ENCODE results near the gene PTPN1.

DNA sequence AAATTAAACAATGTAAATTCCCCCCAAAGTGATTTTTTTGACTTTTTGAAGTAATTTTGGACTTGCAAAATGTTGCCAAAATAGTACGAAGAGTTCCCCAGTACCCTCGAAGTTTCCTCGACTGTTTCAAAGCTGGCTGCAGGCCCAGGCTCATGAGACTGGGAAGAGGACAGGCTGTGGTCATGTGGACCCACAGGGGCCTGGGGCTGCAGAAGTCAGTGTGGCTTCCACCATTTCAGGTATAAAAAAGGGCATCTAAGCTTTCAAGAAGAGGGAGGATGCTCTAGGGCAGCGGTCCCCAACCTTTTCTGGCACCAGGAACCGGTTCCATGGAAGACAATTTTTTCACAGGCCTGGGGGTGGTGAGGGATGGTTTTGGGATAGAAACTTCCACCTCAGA, 75.0 kb downstream of the PTPN1 start:
- TF ChIP-seq EZH2 (IDR thresholded peaks at IDR 0.05; ENCODE audit: borderline replicate concordance, low read depth, low read length, severe bottlenecking) (no peak), POLR2A (IDR thresholded peaks at IDR 0.05; ENCODE audit: low read depth, low read length) (no peak), MYC (IDR thresholded peaks at IDR 0.05; ENCODE audit: low read depth, low read length) (no peak), POLR2AphosphoS5 (IDR thresholded peaks at IDR 0.05; ENCODE audit: insufficient read depth, low read depth, low read length) (no peak), FOS (IDR thresholded peaks at IDR 0.05; ENCODE audit: borderline replicate concordance, insufficient read depth, low read length) (no peak)
- TF ChIP-seq, protein P1, sequence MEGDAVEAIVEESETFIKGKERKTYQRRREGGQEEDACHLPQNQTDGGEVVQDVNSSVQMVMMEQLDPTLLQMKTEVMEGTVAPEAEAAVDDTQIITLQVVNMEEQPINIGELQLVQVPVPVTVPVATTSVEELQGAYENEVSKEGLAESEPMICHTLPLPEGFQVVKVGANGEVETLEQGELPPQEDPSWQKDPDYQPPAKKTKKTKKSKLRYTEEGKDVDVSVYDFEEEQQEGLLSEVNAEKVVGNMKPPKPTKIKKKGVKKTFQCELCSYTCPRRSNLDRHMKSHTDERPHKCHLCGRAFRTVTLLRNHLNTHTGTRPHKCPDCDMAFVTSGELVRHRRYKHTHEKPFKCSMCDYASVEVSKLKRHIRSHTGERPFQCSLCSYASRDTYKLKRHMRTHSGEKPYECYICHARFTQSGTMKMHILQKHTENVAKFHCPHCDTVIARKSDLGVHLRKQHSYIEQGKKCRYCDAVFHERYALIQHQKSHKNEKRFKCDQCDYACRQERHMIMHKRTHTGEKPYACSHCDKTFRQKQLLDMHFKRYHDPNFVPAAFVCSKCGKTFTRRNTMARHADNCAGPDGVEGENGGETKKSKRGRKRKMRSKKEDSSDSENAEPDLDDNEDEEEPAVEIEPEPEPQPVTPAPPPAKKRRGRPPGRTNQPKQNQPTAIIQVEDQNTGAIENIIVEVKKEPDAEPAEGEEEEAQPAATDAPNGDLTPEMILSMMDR (IDR thresholded peaks at IDR 0.05; ENCODE audit: extremely low read depth in 1 of 2, insufficient read depth in 1 of 2, low read depth in 1 of 2, low read length in 2 of 2): no peak
- TF ChIP-seq, protein P2, sequence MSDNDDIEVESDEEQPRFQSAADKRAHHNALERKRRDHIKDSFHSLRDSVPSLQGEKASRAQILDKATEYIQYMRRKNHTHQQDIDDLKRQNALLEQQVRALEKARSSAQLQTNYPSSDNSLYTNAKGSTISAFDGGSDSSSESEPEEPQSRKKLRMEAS (IDR thresholded peaks at IDR 0.05; ENCODE audit: insufficient read depth, insufficient read length): no peak

Data from endothelial cell of umbilical vein (primary cell).